ENCODE measurements around the gene CCBE1. TPM values are rescaled to one million over a fixed set of nuclear protein-coding genes. Genes with fewer than 3 reads are reported as not detected.

Gene CCBE1
- total and polyA plus RNA-seq, 7 donors = 0.01 to 0.77 (median 0.14) TPM; not detected in 1

DNA sequence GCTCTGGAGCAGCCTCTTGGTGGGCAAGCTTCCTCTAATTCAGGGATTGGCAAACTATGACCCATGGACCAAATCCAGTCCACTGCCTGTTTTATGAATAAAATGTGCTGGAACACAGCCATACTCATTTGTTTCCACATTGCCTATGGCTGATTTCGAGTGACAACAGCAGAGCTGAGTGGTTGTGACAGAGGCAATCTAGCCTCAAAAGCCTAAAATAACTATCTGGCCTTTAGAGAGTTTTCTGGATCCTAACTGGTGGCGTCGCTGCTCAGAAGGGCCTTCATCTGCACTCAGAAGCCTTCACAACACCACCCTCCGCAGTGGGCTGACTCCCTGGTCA lies 147.1 kb downstream of the CCBE1 start:
- Histone ChIP-seq H3K27me3 (ENCODE audit: insufficient read depth in 3 of 3, low read length in 2 of 3) (no peaks in the 10 kb centered on the region), H3K36me3 (ENCODE audit: insufficient read depth in 1 of 2, low read depth in 1 of 2) (no peaks in the 10 kb centered on the region), H3K9me3 (no peaks in the 10 kb centered on the region), H3K4me3 (no peak overlapping the region), H3K27ac (no peak overlapping the region), H3K4me1 (no peaks in the 10 kb centered on the region)
- TF ChIP-seq CTCF (IDR thresholded peaks at IDR 0.05) = no peak
- DNase-seq (no peak), ATAC-seq (no peak)
- intact Hi-C loops (cut with DNase I) = no loop called here
- WGBS, 3 donors = 26 to 35% (median 33%) methylated on average over 4 of the region's 4 CpGs

GRCh38 chr18:59549503-59550173 lies 147.6 kb downstream of the CCBE1 start:
- Histone ChIP-seq H3K9me3 (no peaks in the 10 kb centered on the region), H3K36me3 (ENCODE audit: insufficient read depth in 1 of 2, low read depth in 1 of 2) (no peaks in the 10 kb centered on the region), H3K27me3 (ENCODE audit: insufficient read depth in 3 of 3, low read length in 2 of 3) (no peaks in the 10 kb centered on the region), H3K4me3 (no peak overlapping the region), H3K4me1 (no peaks in the 10 kb centered on the region), H3K27ac (no peak overlapping the region)
- no peak for TF ChIP-seq CTCF (IDR thresholded peaks at IDR 0.05)
- ATAC-seq (no peak), DNase-seq (no peak)
- intact Hi-C loops (cut with DNase I) = no loop called here
- WGBS, 3 donors = 18 to 28% (median 23%) methylated on average over 3 of the region's 3 CpGs

DNA sequence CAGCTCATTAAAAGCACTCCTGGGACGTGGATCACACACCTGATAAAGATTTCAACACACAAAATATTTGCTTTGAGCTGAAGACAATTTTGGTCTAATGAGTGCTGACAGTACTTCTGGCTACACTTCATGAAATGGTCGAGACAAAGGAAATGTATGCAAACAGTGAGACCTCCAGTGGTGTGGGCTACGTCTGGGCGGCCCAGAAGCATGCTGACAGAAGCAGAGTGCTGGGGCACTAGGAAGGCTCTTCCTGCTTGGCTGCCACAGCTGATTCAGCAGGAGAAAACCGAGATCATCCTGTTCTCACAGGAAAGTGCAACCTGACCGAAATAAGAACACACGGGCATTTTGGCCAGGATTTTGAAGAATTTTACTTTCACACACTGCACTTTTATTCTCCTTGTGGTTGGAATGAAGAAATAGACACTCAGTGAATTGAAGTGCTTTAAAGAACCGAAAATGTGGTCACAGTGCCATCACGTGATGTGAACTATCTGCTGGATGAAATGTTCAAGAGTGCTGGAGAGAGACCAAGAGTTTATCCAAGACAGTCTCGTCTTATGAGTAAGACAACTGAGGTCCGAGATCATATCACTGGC lies 149.5 kb downstream of the CCBE1 start:
- DNase-seq (no peak), ATAC-seq (no peak)
- WGBS, 3 donors = 16 to 29% (median 25%) methylated on average over 11 of the region's 11 CpGs
- Histone ChIP-seq H3K4me1 (no peaks in the 10 kb centered on the region), H3K36me3 (ENCODE audit: insufficient read depth in 1 of 2, low read depth in 1 of 2) (no peaks in the 10 kb centered on the region), H3K27me3 (ENCODE audit: insufficient read depth in 3 of 3, low read length in 2 of 3) (no peaks in the 10 kb centered on the region), H3K4me3 (no peak overlapping the region), H3K27ac (no peak overlapping the region), H3K9me3 (no peaks in the 10 kb centered on the region)
- intact Hi-C loops (cut with DNase I) = no loop called here
- TF ChIP-seq CTCF (IDR thresholded peaks at IDR 0.05) = no peak

DNA sequence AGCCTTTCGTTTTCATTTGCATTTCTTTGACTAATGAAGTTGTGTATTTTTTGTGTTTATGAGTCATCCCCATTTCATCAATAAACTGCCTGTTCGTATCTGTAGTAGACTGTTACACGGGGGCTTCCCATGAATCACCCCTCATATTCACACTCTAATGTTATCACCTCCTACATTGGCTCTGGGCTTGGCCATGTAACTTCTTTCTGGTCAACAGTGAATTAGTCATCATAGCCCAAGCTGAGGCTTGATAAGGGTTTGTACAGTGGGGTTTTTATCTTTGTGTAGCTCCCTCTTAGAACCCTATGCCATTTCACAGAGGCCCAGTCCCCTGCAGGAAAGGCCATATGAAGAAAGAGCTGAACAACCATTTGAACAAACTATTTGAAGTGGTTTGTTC lies 151.0 kb downstream of the CCBE1 start:
- TF ChIP-seq CTCF (IDR thresholded peaks at IDR 0.05) = no peak
- DNase-seq (no peak), ATAC-seq (no peak)
- H3K4me3 ChIP-seq = no peak overlapping the region
- H3K9me3 ChIP-seq = no peaks in the 10 kb centered on the region
- H3K27ac ChIP-seq = no peak overlapping the region
- intact Hi-C loops (cut with DNase I) = no loop called here
- no peaks in the 10 kb centered on the region for H3K27me3 ChIP-seq (ENCODE audit: insufficient read depth in 3 of 3, low read length in 2 of 3)
- H3K4me1 ChIP-seq = no peaks in the 10 kb centered on the region
- no peaks in the 10 kb centered on the region for H3K36me3 ChIP-seq (ENCODE audit: insufficient read depth in 1 of 2, low read depth in 1 of 2)
- WGBS, 3 donors = 79 to 93% (median 83%) methylated on average over 3 of the region's 3 CpGs

DNA sequence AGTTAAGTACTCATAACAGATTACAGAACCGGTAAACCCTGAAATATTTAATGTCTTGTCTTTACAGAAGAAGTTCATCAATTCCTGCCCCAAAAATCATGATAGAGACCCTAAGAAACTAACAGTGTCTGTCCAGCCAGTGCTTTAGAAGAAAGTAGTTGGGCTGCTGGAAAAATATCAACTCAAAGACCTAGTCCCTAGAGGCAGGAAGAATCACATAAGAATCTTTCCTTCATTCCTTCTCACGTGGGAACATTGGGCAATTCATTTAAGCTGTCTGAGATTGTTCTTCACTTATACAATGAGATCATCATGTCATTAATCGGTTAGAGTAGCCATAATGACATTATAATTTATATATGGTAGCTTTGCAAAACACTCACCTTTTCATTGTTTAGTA lies 156.4 kb downstream of the CCBE1 start:
- peaks cover 0 to 1% (median 0%) of the 10 kb centered on the region in 3 donors for H3K27me3 ChIP-seq (ENCODE audit: insufficient read depth in 3 of 3, low read length in 2 of 3)
- intact Hi-C loops (cut with DNase I) = no loop called here
- H3K36me3 ChIP-seq (ENCODE audit: insufficient read depth in 1 of 2, low read depth in 1 of 2) = no peaks in the 10 kb centered on the region
- no peak for TF ChIP-seq CTCF (IDR thresholded peaks at IDR 0.05)
- ATAC-seq (no peak), DNase-seq (no peak)
- 31 to 42% (median 33%) methylated on average over 3 of the region's 3 CpGs for WGBS, 3 donors
- H3K9me3 ChIP-seq = no peaks in the 10 kb centered on the region
- H3K4me3 ChIP-seq = no peak overlapping the region
- no peak overlapping the region for H3K27ac ChIP-seq
- H3K4me1 ChIP-seq = no peaks in the 10 kb centered on the region

Measured in psoas muscle (tissue), 8 donors.